Endothelial cell of umbilical vein (primary cell): ENCODE measurements around the gene KAZN. TPM values are rescaled to one million over a fixed set of nuclear protein-coding genes. Genes with fewer than 3 reads are reported as not detected.

ENCODE experiments used
- BruUV-seq: library from RNA; stranded (reverse); fragments of 400-500 nt; replicated peaks from 2 replicates; lab custom pipeline; 2021; lab: Mats Ljungman, UMichigan
- CTCF ChIA-PET: fragments of 300-600, 350-600 bp; sonication (Branson Sonifier 250); formaldehyde crosslinking; loops from one replicate; lab custom pipeline; 2021; ENCODE audit warnings: antibody characterized with exemption, inconsistent platforms; lab: Charles Lee
- POLR2A ChIA-PET: fragments of 300-600, 350-600 bp; sonication (Branson Sonifier 250); formaldehyde crosslinking; loops from one replicate; lab custom pipeline; 2021; ENCODE audit warnings: antibody characterized with exemption, inconsistent platforms; lab: Charles Lee
- DNase-seq: peaks from one replicate; pipeline ENCODE4 v3.0.0-alpha.2; 2011; ENCODE audit warnings: low read depth, low spot score
- FAIRE-seq: peaks from 2 replicates; lab custom pipeline; 2011; peaks lifted over from hg19 to GRCh38; lab: Jason Lieb, UNC
- H2AFZ ChIP-seq: 2 replicates; pipeline ENCODE4 v1.6.0; 2012; ENCODE audit warnings: low read depth, low read length, control low read depth, inconsistent platforms
- H3K27ac ChIP-seq: 2 replicates; pipeline ENCODE4 v1.5.1; 2011; ENCODE audit warnings: low read depth, mild to moderate bottlenecking, control low read depth, low read length, moderate library complexity; ENCODE audit not compliant: insufficient read depth
- H3K27me3 ChIP-seq, 2 experiments: 2 replicates each; pipeline versions ENCODE4 v1.6.0 to v1.6.1; 2011; ENCODE audit warnings: low read length in 2 of 2, mixed read lengths in 1 of 2; ENCODE audit not compliant: control insufficient read depth in 2 of 2, insufficient read depth in 2 of 2
- H3K36me3 ChIP-seq, 2 experiments: 2 replicates in 1 of 2; 3 replicates in 1 of 2; pipeline ENCODE4 v1.5.1; 2011; ENCODE audit warnings: low read length in 2 of 2, mild to moderate bottlenecking in 1 of 2, moderate library complexity in 1 of 2; ENCODE audit not compliant: control insufficient read depth in 2 of 2, insufficient read depth in 2 of 2; ENCODE audit errors: extremely low read depth in 1 of 2
- H3K4me1 ChIP-seq: 3 replicates; pipeline ENCODE4 v1.5.1; 2011; ENCODE audit warnings: mild to moderate bottlenecking, low read length; ENCODE audit not compliant: control insufficient read depth, insufficient read depth; ENCODE audit errors: extremely low read depth
- H3K4me2 ChIP-seq: 2 replicates; pipeline ENCODE4 v1.6.1; 2011; ENCODE audit warnings: low read length, control low read depth, mixed read lengths; ENCODE audit not compliant: insufficient read depth
- H3K4me3 ChIP-seq, 3 experiments: fragments of 200-600 bp in 1 of 3; sonication (generic), shearing (Covaris generic) in 1 of 3; replicated peaks in 1 of 3; 2 replicates each; pipeline ENCODE4 v1.5.1; 2011 to 2016; ENCODE audit warnings: control low read depth in 3 of 3, low read length in 3 of 3, mild to moderate bottlenecking in 2 of 3, inconsistent platforms in 1 of 3, low read depth in 1 of 3, moderate library complexity in 1 of 3; ENCODE audit not compliant: insufficient read depth in 1 of 3
- H3K79me2 ChIP-seq: 2 replicates; pipeline ENCODE4 v1.6.0; 2012; ENCODE audit warnings: low read length, inconsistent platforms; ENCODE audit not compliant: control insufficient read depth, insufficient read depth
- H3K9ac ChIP-seq: replicated peaks from 2 replicates; pipeline ENCODE3; 2011; ENCODE audit warnings: low read length, control low read depth; ENCODE audit not compliant: insufficient read depth; ENCODE audit errors: extremely low read depth
- H3K9me1 ChIP-seq: replicated peaks from 3 replicates; pipeline ENCODE4 v1.6.0; 2011; ENCODE audit warnings: mild to moderate bottlenecking, low read length; ENCODE audit not compliant: control insufficient read depth, insufficient read depth; ENCODE audit errors: extremely low read depth
- H3K9me3 ChIP-seq: replicated peaks from 2 replicates; pipeline ENCODE4 v1.5.1; 2012; ENCODE audit warnings: low read length, inconsistent platforms; ENCODE audit not compliant: control insufficient read depth, insufficient read depth
- H4K20me1 ChIP-seq: replicated peaks from 2 replicates; pipeline ENCODE3; 2011; ENCODE audit warnings: mild to moderate bottlenecking, low read length; ENCODE audit not compliant: control insufficient read depth, insufficient read depth; ENCODE audit errors: extremely low read depth
- CTCF ChIP-seq, 2 donors: IDR thresholded peaks; 1 replicate in 1 of 2; 2 replicates in 1 of 2; pipeline ENCODE4 v1.5.1; 2011; ENCODE audit warnings: low read length in 2 of 2, mild to moderate bottlenecking in 2 of 2, moderate library complexity in 2 of 2, control low read depth in 1 of 2, inconsistent platforms in 1 of 2, low read depth in 1 of 2; ENCODE audit not compliant: insufficient read depth in 1 of 2; ENCODE audit errors: extremely low read depth in 1 of 2
- EZH2 ChIP-seq: IDR thresholded peaks from 2 replicates; pipeline ENCODE4 v1.6.1; 2012; ENCODE audit warnings: borderline replicate concordance, low read depth, mild to moderate bottlenecking, moderate library complexity, low read length, inconsistent platforms; ENCODE audit not compliant: severe bottlenecking
- FOS ChIP-seq: IDR thresholded peaks from 2 replicates; pipeline ENCODE4 v1.6.1; 2011; ENCODE audit warnings: mild to moderate bottlenecking, low read length, moderate library complexity, borderline replicate concordance; ENCODE audit not compliant: insufficient read depth
- GATA2 ChIP-seq: IDR thresholded peaks from 2 replicates; pipeline ENCODE4 v1.7.0; 2011; ENCODE audit warnings: low read depth, mild to moderate bottlenecking, moderate library complexity, mixed read lengths, low read length; ENCODE audit not compliant: insufficient read length, insufficient read depth
- JUN ChIP-seq: IDR thresholded peaks from 2 replicates; pipeline ENCODE4 v1.6.1; 2011; ENCODE audit warnings: borderline replicate concordance, low read depth; ENCODE audit not compliant: insufficient read length, insufficient read depth
- MYC ChIP-seq: IDR thresholded peaks from one replicate; pipeline ENCODE4 v1.6.1; 2011; ENCODE audit warnings: mild to moderate bottlenecking, low read depth, low read length
- POLR2A ChIP-seq: IDR thresholded peaks from 2 replicates; pipeline ENCODE4 v1.6.1; 2012; ENCODE audit warnings: low read depth, mild to moderate bottlenecking, control low read depth, low read length
- POLR2AphosphoS5 ChIP-seq: IDR thresholded peaks from 2 replicates; pipeline ENCODE4 v1.6.1; 2012; ENCODE audit warnings: low read depth, mild to moderate bottlenecking, control low read depth, low read length, moderate library complexity; ENCODE audit not compliant: insufficient read depth
- dilution Hi-C: fragments of 300-500 bp; cut with MboI; formaldehyde crosslinking; loops from one replicate; pipeline ENCODE4 v1.15.0; 2019; ENCODE audit warnings: low sequenced_read_pairs; ENCODE audit not compliant: extremely low pct_ligation_motif_present
- intact Hi-C: fragments of 100-400 bp; cut with micrococcal nuclease; formaldehyde crosslinking; loops from one replicate; pipeline ENCODE4 v1.10.0; 2022
- polyA plus RNA-seq, 4 experiments: library from polyadenylated mRNA; depleted of rRNA in 3 of 4; stranded (reverse) in 3 of 4; unstranded in 1 of 4; fragments of >200 nt; gene quantifications; 2 replicates each; pipeline versions ENCODE4 v1.2.1 to v1.2.3, GENCODE V29; 2011 to 2012; ENCODE audit warnings: missing spikeins in 1 of 4
- total RNA-seq: library from RNA; stranded (reverse); gene quantifications from 2 replicates; pipeline ENCODE4 v1.2.3, GENCODE V29; 2021
- TF ChIP-seq, protein P1 (sequence below): IDR thresholded peaks from 2 replicates; pipeline ENCODE4 v1.6.1; 2011; ENCODE audit not compliant: insufficient read depth, insufficient read length

KAZN gene
- total and polyA plus RNA-seq, 2 donors (not counting 3 experiments of a cell fraction or from before 2014, with no cell fraction given) = 1.6 to 5.8 TPM

GRCh38 chr1:14850563-14850962 lies 252.1 kb downstream of the KAZN start:
- Histone ChIP-seq H3K27ac (no peak overlapping the region), H2AFZ (no peak overlapping the region), H3K27me3 (no peaks in the 10 kb centered on the region), H3K4me2 (no peak overlapping the region), H3K9ac (no peak overlapping the region), H3K4me3 (no peak overlapping the region), H3K36me3 (no peaks in the 10 kb centered on the region), H4K20me1 (no peaks in the 10 kb centered on the region), H3K9me3 (peaks cover 2% of the 10 kb centered on the region), H3K9me1 (no peaks in the 10 kb centered on the region), H3K79me2 (no peaks in the 10 kb centered on the region), H3K4me1 (no peaks in the 10 kb centered on the region)
- no peak for TF ChIP-seq MYC
- TF ChIP-seq POLR2AphosphoS5 = no peak
- TF ChIP-seq, protein P1, sequence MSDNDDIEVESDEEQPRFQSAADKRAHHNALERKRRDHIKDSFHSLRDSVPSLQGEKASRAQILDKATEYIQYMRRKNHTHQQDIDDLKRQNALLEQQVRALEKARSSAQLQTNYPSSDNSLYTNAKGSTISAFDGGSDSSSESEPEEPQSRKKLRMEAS = no peak
- no peak for TF ChIP-seq FOS
- no peak for TF ChIP-seq GATA2
- TF ChIP-seq EZH2 = no peak
- TF ChIP-seq CTCF (IDR thresholded peaks at IDR 0.05; ENCODE audit: extremely low read depth in 1 of 2, insufficient read depth in 1 of 2, low read depth in 1 of 2, low read length in 2 of 2) = no peak
- no peak for TF ChIP-seq POLR2A
- TF ChIP-seq JUN = no peak
- ChIA-PET POLR2A (no interaction called here), CTCF (no interaction called here)
- no TSS peak for BruUV-seq
- intact Hi-C loops (no loop called here), dilution Hi-C loops (no loop called here)
- no peak for FAIRE-seq
- DNase-seq = no peak
